Measurements from ENCODE around the gene RAPGEF5.

DNA sequence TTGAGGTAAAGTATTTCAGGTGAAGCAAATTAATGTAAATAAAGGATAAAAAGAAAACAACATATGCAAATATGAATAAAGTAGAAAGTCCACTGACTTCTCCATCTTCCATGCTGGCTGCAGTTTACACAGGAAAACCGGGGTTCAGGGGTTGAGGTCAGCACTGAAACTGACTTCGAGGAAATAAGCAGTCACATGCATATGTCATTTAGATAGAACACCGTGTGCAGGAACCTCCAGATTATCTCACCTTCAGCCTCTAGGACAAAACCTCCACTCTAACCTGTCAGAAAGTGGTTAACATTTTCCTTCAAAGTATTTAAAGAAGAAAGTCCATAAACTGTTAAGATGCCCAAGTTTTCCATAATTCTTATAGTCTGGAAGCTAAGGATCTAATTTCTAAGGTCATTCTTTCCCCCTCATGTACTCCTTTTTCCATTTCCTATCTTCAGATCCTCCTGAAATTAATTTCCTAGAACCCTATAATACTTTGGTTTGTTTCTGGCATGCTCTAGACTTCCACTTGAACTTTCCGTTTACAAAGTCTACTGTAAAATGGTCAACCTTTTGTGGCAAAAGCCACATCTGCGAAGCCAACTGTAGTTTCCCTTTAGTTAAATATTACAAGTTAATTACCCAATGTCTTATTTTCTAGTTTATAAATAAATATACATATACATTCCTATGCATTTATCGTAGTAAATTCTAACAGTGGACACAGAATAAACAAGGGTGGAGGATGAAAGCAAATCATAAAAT lies 173.3 kb downstream of the RAPGEF5 start:
- TF ChIP-seq CTCF (conservative IDR thresholded peaks at IDR 0.05): no peak
- TF ChIP-seq ZFX (IDR thresholded peaks at IDR 0.05): no peak

All from C4-2B (cell line).